ENCODE results near the gene RPS16.

GRCh38 chr19:39435499-39436349 lies at the start of gene RPS16:
- TF ChIP-seq, protein P1, sequence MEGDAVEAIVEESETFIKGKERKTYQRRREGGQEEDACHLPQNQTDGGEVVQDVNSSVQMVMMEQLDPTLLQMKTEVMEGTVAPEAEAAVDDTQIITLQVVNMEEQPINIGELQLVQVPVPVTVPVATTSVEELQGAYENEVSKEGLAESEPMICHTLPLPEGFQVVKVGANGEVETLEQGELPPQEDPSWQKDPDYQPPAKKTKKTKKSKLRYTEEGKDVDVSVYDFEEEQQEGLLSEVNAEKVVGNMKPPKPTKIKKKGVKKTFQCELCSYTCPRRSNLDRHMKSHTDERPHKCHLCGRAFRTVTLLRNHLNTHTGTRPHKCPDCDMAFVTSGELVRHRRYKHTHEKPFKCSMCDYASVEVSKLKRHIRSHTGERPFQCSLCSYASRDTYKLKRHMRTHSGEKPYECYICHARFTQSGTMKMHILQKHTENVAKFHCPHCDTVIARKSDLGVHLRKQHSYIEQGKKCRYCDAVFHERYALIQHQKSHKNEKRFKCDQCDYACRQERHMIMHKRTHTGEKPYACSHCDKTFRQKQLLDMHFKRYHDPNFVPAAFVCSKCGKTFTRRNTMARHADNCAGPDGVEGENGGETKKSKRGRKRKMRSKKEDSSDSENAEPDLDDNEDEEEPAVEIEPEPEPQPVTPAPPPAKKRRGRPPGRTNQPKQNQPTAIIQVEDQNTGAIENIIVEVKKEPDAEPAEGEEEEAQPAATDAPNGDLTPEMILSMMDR (IDR thresholded peaks at IDR 0.05), result no peak
- no peak for TF ChIP-seq EP300 (IDR thresholded peaks at IDR 0.05)
